Spleen (tissue), 11 donors: Measurements from ENCODE around the gene KIF5A. TPM values are rescaled to one million over a fixed set of nuclear protein-coding genes. Genes with fewer than 3 reads are reported as not detected.

Experiments used
- DNase-seq: peaks from one replicate; pipeline ENCODE4 v3.0.0-alpha.2; 2020
- H3K27ac ChIP-seq, 8 donors: fragments of 200-600 bp; sonication (generic) in 7 of 8; 1 replicate in 4 of 8; 2 replicates in 4 of 8; pipeline versions ENCODE4 v1.5.0 to v1.8.0; 2016 to 2021; ENCODE audit warnings: inconsistent platforms in 4 of 8, mild to moderate bottlenecking in 4 of 8, moderate library complexity in 1 of 8
- H3K27me3 ChIP-seq, 7 donors: fragments of 200-600 bp; sonication (generic) in 6 of 7; replicated peaks in 1 of 7; 1 replicate in 4 of 7; 2 replicates in 3 of 7; pipeline versions ENCODE4 v1.5.0 to v1.8.0; 2016 to 2021; ENCODE audit warnings: inconsistent platforms in 3 of 7, mild to moderate bottlenecking in 1 of 7
- H3K36me3 ChIP-seq, 6 donors: fragments of 200-600 bp; sonication (generic) in 5 of 6; 1 replicate in 4 of 6; 2 replicates in 2 of 6; pipeline versions ENCODE4 v1.5.0 to v1.8.0; 2016 to 2021; ENCODE audit warnings: inconsistent platforms in 2 of 6
- H3K4me1 ChIP-seq, 6 donors: fragments of 200-600 bp; sonication (generic) in 5 of 6; 1 replicate in 3 of 6; 2 replicates in 3 of 6; pipeline versions ENCODE4 v1.5.0 to v1.8.0; 2016 to 2021; ENCODE audit warnings: inconsistent platforms in 3 of 6
- H3K4me3 ChIP-seq, 8 donors: fragments of 200-600 bp; sonication (generic) in 7 of 8; 1 replicate in 4 of 8; 2 replicates in 4 of 8; pipeline versions ENCODE4 v1.5.0 to v1.8.0; 2016 to 2021; ENCODE audit warnings: inconsistent platforms in 4 of 8, mild to moderate bottlenecking in 4 of 8, moderate library complexity in 2 of 8
- H3K9me3 ChIP-seq, 8 donors: fragments of 200-600 bp; sonication (generic) in 7 of 8; 1 replicate in 4 of 8; 2 replicates in 4 of 8; pipeline versions ENCODE4 v1.5.0 to v1.8.0; 2016 to 2021; ENCODE audit warnings: inconsistent platforms in 4 of 8
- POLR2A ChIP-seq, 3 donors: fragments of 450-650 bp; IDR thresholded peaks; one replicate each; pipeline ENCODE4 v1.5.1; 2017; ENCODE audit warnings: antibody characterized with exemption in 3 of 3, mild to moderate bottlenecking in 1 of 3
- POLR2AphosphoS5 ChIP-seq, 3 donors: sonication (generic); formaldehyde crosslinking; IDR thresholded peaks; one replicate each; pipeline ENCODE4 v1.5.1; 2017; ENCODE audit warnings: antibody characterized with exemption in 3 of 3
- WGBS, 5 donors: extraction: QIAGEN DNeasy Blood & Tissue Kit in 3 of 5; methylation state at CpG; one replicate each; pipeline versions ENCODE4 v1.1.5 to v1.1.7; 2013 to 2018; 5-methylcytosine and 5-hydroxymethylcytosine counted together
- intact Hi-C: fragments of 100-400 bp; cut with DNase I; formaldehyde crosslinking; loops from one replicate; pipeline ENCODE4 v1.15.0; 2023; ENCODE audit warnings: low total_unique reads
- polyA plus RNA-seq, 3 donors: library from polyadenylated mRNA; stranded (reverse); fragments of 200-250 nt; gene quantifications; one replicate each; pipeline ENCODE4 v1.2.1, GENCODE V29; 2013
- total RNA-seq, 7 donors: library from RNA; depleted of rRNA in 3 of 7; stranded (reverse); fragments of >200 nt in 3 of 7; fragmentation: NEBNext Ultra II Directional in 4 of 7; extraction: Animal tissue kit (Norgen Biotek cat#: 25700) in 4 of 7; gene quantifications; one replicate each; pipeline versions ENCODE4 v1.1.0 to v1.2.1, GENCODE V29; 2016 to 2021
- TF ChIP-seq, protein P1 (sequence below), 11 experiments: fragments of 200-600 bp in 7 of 11; fragments of 450-650 bp in 4 of 11; sonication (generic) in 4 of 11; IDR thresholded peaks in 8 of 11; conservative IDR thresholded peaks in 3 of 11; 1 replicate in 7 of 11; 2 replicates in 4 of 11; pipeline versions ENCODE4 v1.4.0 to v1.8.0; 2016 to 2021; ENCODE audit warnings: antibody characterized with exemption in 11 of 11, inconsistent platforms in 4 of 11, mild to moderate bottlenecking in 1 of 11
- donor health status: healthy with polysubstance abuse.
- donor health status: DM: no; HTN: no; CAD: no; lungs with moderate emphysema.
- donor health status: DM: no; HTN: no; CAD: no.
- donor health status: Bipolar disorder and iron deficiency.
- donor health status: healthy.
- donor health status: DM: no; HTN: no; CAD: no.
- donor health status: DM: yes; HTN: yes; CAD: no.

The KIF5A gene
- total and polyA plus RNA-seq, 10 donors: 0.07 to 0.76 (median 0.13) TPM; not detected in 1

DNA sequence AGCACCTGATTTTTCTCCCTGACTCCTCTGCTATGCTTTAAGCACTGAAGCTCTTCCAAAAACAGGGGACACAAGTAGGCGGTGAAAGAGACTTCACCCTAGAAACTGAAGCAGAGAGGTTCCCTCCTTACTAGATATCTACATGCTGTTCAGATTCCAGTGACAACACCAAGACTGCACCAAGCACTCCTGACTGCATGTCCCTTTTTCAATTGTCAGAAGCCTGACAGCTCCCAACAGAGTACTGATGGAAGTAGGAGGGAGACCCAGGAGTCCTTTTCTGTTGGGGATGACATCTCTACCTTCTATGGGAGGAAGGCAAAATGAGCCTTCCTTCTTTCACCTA, 13.3 kb upstream of the KIF5A start:
- intact Hi-C loops: no loop called here
- Histone ChIP-seq H3K27me3 (no peaks in the 10 kb centered on the region), H3K4me3 (no peak overlapping the region), H3K36me3 (peaks cover 0 to 99% (median 62%) of the 10 kb centered on the region in 6 donors), H3K4me1 (peaks cover 0 to 4% (median 0%) of the 10 kb centered on the region in 6 donors), H3K27ac (no peak overlapping the region), H3K9me3 (no peaks in the 10 kb centered on the region)
- DNase-seq: no peak
- WGBS, 5 donors: 93 to 100% (median 96%) methylated on average over 1 of the region's 1 CpG
- TF ChIP-seq POLR2A (IDR thresholded peaks at IDR 0.05) (no peak), POLR2AphosphoS5 (IDR thresholded peaks at IDR 0.05) (no peak)
- TF ChIP-seq, protein P1, sequence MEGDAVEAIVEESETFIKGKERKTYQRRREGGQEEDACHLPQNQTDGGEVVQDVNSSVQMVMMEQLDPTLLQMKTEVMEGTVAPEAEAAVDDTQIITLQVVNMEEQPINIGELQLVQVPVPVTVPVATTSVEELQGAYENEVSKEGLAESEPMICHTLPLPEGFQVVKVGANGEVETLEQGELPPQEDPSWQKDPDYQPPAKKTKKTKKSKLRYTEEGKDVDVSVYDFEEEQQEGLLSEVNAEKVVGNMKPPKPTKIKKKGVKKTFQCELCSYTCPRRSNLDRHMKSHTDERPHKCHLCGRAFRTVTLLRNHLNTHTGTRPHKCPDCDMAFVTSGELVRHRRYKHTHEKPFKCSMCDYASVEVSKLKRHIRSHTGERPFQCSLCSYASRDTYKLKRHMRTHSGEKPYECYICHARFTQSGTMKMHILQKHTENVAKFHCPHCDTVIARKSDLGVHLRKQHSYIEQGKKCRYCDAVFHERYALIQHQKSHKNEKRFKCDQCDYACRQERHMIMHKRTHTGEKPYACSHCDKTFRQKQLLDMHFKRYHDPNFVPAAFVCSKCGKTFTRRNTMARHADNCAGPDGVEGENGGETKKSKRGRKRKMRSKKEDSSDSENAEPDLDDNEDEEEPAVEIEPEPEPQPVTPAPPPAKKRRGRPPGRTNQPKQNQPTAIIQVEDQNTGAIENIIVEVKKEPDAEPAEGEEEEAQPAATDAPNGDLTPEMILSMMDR (IDR thresholded peaks at IDR 0.05 in 8 of 11, conservative IDR thresholded peaks at IDR 0.05 in 3 of 11): no peak

- H3K36me3 ChIP-seq: peaks cover 0 to 87% (median 44%) of the 10 kb centered on the region in 6 donors
- no peak overlapping the region for H3K27ac ChIP-seq
- no peaks in the 10 kb centered on the region for H3K27me3 ChIP-seq
- H3K9me3 ChIP-seq: no peaks in the 10 kb centered on the region
- 69 to 88% (median 76%) methylated on average over 5 of the region's 5 CpGs for WGBS, 5 donors
- H3K4me1 ChIP-seq: peaks cover 0 to 18% (median 9%) of the 10 kb centered on the region in 6 donors
- intact Hi-C loops: no loop called here
- TF ChIP-seq, protein P1 (IDR thresholded peaks at IDR 0.05 in 8 of 11, conservative IDR thresholded peaks at IDR 0.05 in 3 of 11): no peak
- TF ChIP-seq POLR2A (IDR thresholded peaks at IDR 0.05): no peak
- no peak for TF ChIP-seq POLR2AphosphoS5 (IDR thresholded peaks at IDR 0.05)
- H3K4me3 ChIP-seq: no peak overlapping the region
- DNase-seq: no peak
Observed at GRCh38 chr12:57539134-57539768, 10.6 kb upstream of the KIF5A start.

GRCh38 chr12:57541001-57541400, 8.8 kb upstream of the KIF5A start:
- H3K27ac ChIP-seq: no peak overlapping the region
- DNase-seq: no peak
- TF ChIP-seq, protein P1 (IDR thresholded peaks at IDR 0.05 in 8 of 11, conservative IDR thresholded peaks at IDR 0.05 in 3 of 11): no peak
- TF ChIP-seq POLR2AphosphoS5 (IDR thresholded peaks at IDR 0.05) (no peak), POLR2A (IDR thresholded peaks at IDR 0.05) (no peak)
- H3K27me3 ChIP-seq: no peaks in the 10 kb centered on the region
- H3K36me3 ChIP-seq: peaks cover 0 to 69% (median 32%) of the 10 kb centered on the region in 6 donors
- no peaks in the 10 kb centered on the region for H3K9me3 ChIP-seq
- WGBS, 5 donors: 61 to 84% (median 78%) methylated on average over 2 of the region's 2 CpGs
- intact Hi-C loops: no loop called here
- peaks cover 14 to 35% (median 23%) of the 10 kb centered on the region in 6 donors for H3K4me1 ChIP-seq
- H3K4me3 ChIP-seq: no peak overlapping the region

DNA sequence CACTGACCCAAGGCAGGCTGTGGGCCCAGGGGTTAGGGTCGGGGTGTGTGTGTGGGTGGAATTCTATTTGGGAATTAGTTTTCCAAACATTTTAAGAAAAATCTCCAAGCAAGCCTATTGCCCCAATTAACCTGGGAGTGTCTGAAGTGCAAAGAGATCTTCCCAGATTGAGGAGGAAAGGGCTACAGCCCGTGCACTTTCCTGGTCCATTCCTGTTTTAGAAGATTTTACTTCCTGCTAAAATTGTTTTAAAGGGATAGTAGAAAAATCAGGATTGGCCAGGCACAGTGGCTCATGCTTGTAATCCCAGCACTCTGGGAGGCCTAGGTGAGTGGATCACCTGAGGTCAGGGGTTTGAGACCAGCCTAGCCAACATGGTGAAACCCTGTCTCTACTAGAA, 8.1 kb upstream of the KIF5A start:
- Histone ChIP-seq H3K27ac (no peak overlapping the region), H3K4me3 (no peak overlapping the region), H3K4me1 (peaks cover 20 to 41% (median 28%) of the 10 kb centered on the region in 6 donors), H3K9me3 (no peaks in the 10 kb centered on the region), H3K27me3 (no peaks in the 10 kb centered on the region), H3K36me3 (peaks cover 0 to 62% (median 32%) of the 10 kb centered on the region in 6 donors)
- WGBS, 5 donors: 75 to 86% (median 80%) methylated on average over 2 of the region's 2 CpGs
- intact Hi-C loops: no loop called here
- TF ChIP-seq, protein P1 (IDR thresholded peaks at IDR 0.05 in 8 of 11, conservative IDR thresholded peaks at IDR 0.05 in 3 of 11): no peak
- TF ChIP-seq POLR2AphosphoS5 (IDR thresholded peaks at IDR 0.05) (no peak), POLR2A (IDR thresholded peaks at IDR 0.05) (no peak)
- DNase-seq: no peak
